ENCODE measurements around the gene RSF1.
A peak's percentile ranks its signal among the peaks of the same experiment; 100 is the strongest.
"Not testable (repeated sequence)": the region's sequence is repeated elsewhere in the genome, so short reads cannot be mapped to it uniquely, and the experiment has no call there.

The RSF1 gene

GRCh38 chr11:77820565-77821348 is at the start of gene RSF1, which contains the start of gene AAMDC:
TSS of gene RSF1 (minus strand) at chr11:77820722. CDS start at chr11:77820714, 8 bp downstream.
TSS of gene AAMDC (plus strand) at chr11:77821144. CDS start at chr11:77842497, 21,353 bp downstream.
- DNase-seq: peak; percentile 92 to 99 (median 94)

- DNase-seq: no peak
Observed at GRCh38 chr11:77868744-77869143, 48.2 kb upstream of the RSF1 start.

- no peak for DNase-seq
Observed at GRCh38 chr11:77866336-77866735, 45.8 kb upstream of the RSF1 start.

- no peak for DNase-seq
Observed at GRCh38 chr11:77865805-77866204, 45.3 kb upstream of the RSF1 start.

- DNase-seq: not testable (repeated sequence)
Observed at GRCh38 chr11:77861444-77861843, 40.9 kb upstream of the RSF1 start.

- not testable (repeated sequence) for DNase-seq
Observed at GRCh38 chr11:77857906-77858457, 37.5 kb upstream of the RSF1 start.

GRCh38 chr11:77854838-77855237 is 34.3 kb upstream of the RSF1 start:
- no peak for DNase-seq

- no peak for DNase-seq
Observed at GRCh38 chr11:77851503-77851902, 31.0 kb upstream of the RSF1 start.

GRCh38 chr11:77843700-77844099 is 23.2 kb upstream of the RSF1 start:
- not testable (repeated sequence) for DNase-seq

- DNase-seq: no peak
Observed at GRCh38 chr11:77842441-77843121, 22.1 kb upstream of the RSF1 start.

- DNase-seq: no peak
Observed at GRCh38 chr11:77833302-77833701, 12.8 kb upstream of the RSF1 start.

GRCh38 chr11:77828926-77829325 is 8.4 kb upstream of the RSF1 start:
- DNase-seq: no peak

- no peak for DNase-seq
Observed at GRCh38 chr11:77823775-77824174, 3.3 kb upstream of the RSF1 start.

- DNase-seq: not testable (repeated sequence)
Observed at GRCh38 chr11:77822126-77822525, 1.6 kb upstream of the RSF1 start.

GRCh38 chr11:77821349-77821851 is 878 bp upstream of the RSF1 start:
- peak in 1 of 4 experiments; percentile 4 for DNase-seq

GRCh38 chr11:77819921-77820564 is 479 bp downstream of the RSF1 start:
- peak in 3 of 4 experiments; percentile 22 to 48 (median 34) for DNase-seq

- peak; percentile 51 to 80 (median 61) for DNase-seq
Observed at GRCh38 chr11:77819411-77819920, 1.1 kb downstream of the RSF1 start.

GRCh38 chr11:77815459-77815858 is 5.1 kb downstream of the RSF1 start:
- DNase-seq: no peak

- no peak for DNase-seq
Observed at GRCh38 chr11:77814848-77815247, 5.7 kb downstream of the RSF1 start.

- no peak for DNase-seq
Observed at GRCh38 chr11:77813256-77813655, 7.3 kb downstream of the RSF1 start.

- no peak for DNase-seq
Observed at GRCh38 chr11:77806993-77807392, 13.5 kb downstream of the RSF1 start.

GRCh38 chr11:77806415-77806814 is 14.1 kb downstream of the RSF1 start:
- DNase-seq: no peak

- no peak for DNase-seq
Observed at GRCh38 chr11:77801477-77801876, 19.0 kb downstream of the RSF1 start.
